Measurements from ENCODE around the gene DUS2.
"Not testable (repeated sequence)": the region's sequence is repeated elsewhere in the genome, so short reads cannot be mapped to it uniquely, and the experiment has no call there.

DUS2 gene

GRCh38 chr16:68084504-68085258 is 61.6 kb downstream of the DUS2 start:
- Mint-ChIP-seq H3K4me1 (ENCODE audit: low read depth) (peaks cover 71% of the 10 kb centered on the region), H3K27me3 (no peaks in the 10 kb centered on the region), H3K4me3 (peak overlapping the region; percentile 85), H3K27ac (peak overlapping the region; percentile 92), H3K36me3 (peaks cover 2% of the 10 kb centered on the region), H3K9me3 (ENCODE audit: low read depth) (no peaks in the 10 kb centered on the region)

GRCh38 chr16:68085259-68086071 is 62.4 kb downstream of the DUS2 start, which contains the start of gene NFATC3:
Gene NFATC3 (plus strand): TSS chr16:68085370. CDS start chr16:68085682, 312 bp downstream.
- H3K4me1 Mint-ChIP-seq (ENCODE audit: low read depth) = peaks cover 71% of the 10 kb centered on the region
- peak within 1 kb of the TSS; percentile 92 for H3K27ac Mint-ChIP-seq
- H3K36me3 Mint-ChIP-seq = peaks cover 2% of the 10 kb centered on the region
- H3K27me3 Mint-ChIP-seq = no peaks in the 10 kb centered on the region
- H3K9me3 Mint-ChIP-seq (ENCODE audit: low read depth) = no peaks in the 10 kb centered on the region
- peak within 1 kb of the TSS; percentile 94 for H3K4me3 Mint-ChIP-seq

- Mint-ChIP-seq H3K9me3 (ENCODE audit: low read depth) (no peaks in the 10 kb centered on the region), H3K4me3 (peak overlapping the region; percentile 94), H3K4me1 (ENCODE audit: low read depth) (peaks cover 70% of the 10 kb centered on the region), H3K36me3 (no peaks in the 10 kb centered on the region), H3K27ac (peak overlapping the region; percentile 86), H3K27me3 (no peaks in the 10 kb centered on the region)
Measured at GRCh38 chr16:68086336-68086841, 63.3 kb downstream of the DUS2 start.

GRCh38 chr16:68086860-68087268 is 63.8 kb downstream of the DUS2 start:
- Mint-ChIP-seq H3K36me3 (no peaks in the 10 kb centered on the region), H3K4me1 (ENCODE audit: low read depth) (peaks cover 70% of the 10 kb centered on the region), H3K27me3 (no peaks in the 10 kb centered on the region), H3K4me3 (peak overlapping the region; percentile 94), H3K27ac (peak overlapping the region; percentile 86), H3K9me3 (ENCODE audit: low read depth) (no peaks in the 10 kb centered on the region)

- peaks cover 68% of the 10 kb centered on the region for H3K4me1 Mint-ChIP-seq (ENCODE audit: low read depth)
- peak overlapping the region; percentile 94 for H3K4me3 Mint-ChIP-seq
- H3K9me3 Mint-ChIP-seq (ENCODE audit: low read depth) = no peaks in the 10 kb centered on the region
- no peaks in the 10 kb centered on the region for H3K27me3 Mint-ChIP-seq
- peak overlapping the region; percentile 82 for H3K27ac Mint-ChIP-seq
- no peaks in the 10 kb centered on the region for H3K36me3 Mint-ChIP-seq
Measured at GRCh38 chr16:68087688-68088087, 64.6 kb downstream of the DUS2 start.

GRCh38 chr16:68088130-68088972 is 65.3 kb downstream of the DUS2 start:
- peaks cover 68% of the 10 kb centered on the region for H3K4me1 Mint-ChIP-seq (ENCODE audit: low read depth)
- H3K27me3 Mint-ChIP-seq = no peaks in the 10 kb centered on the region
- H3K27ac Mint-ChIP-seq = peak overlapping the region; percentile 84
- peak overlapping the region; percentile 94 for H3K4me3 Mint-ChIP-seq
- no peaks in the 10 kb centered on the region for H3K36me3 Mint-ChIP-seq
- no peaks in the 10 kb centered on the region for H3K9me3 Mint-ChIP-seq (ENCODE audit: low read depth)

- Mint-ChIP-seq H3K27me3 (no peaks in the 10 kb centered on the region), H3K4me1 (ENCODE audit: low read depth) (peaks cover 68% of the 10 kb centered on the region), H3K27ac (peak overlapping the region; percentile 84), H3K4me3 (peak overlapping the region; percentile 77), H3K36me3 (no peaks in the 10 kb centered on the region), H3K9me3 (ENCODE audit: low read depth) (no peaks in the 10 kb centered on the region)
Measured at GRCh38 chr16:68089067-68089466, 66.0 kb downstream of the DUS2 start.

GRCh38 chr16:68090130-68090529 is 67.0 kb downstream of the DUS2 start:
- Mint-ChIP-seq H3K4me3 (peak overlapping the region; percentile 77), H3K27ac (peak overlapping the region; percentile 84), H3K9me3 (ENCODE audit: low read depth) (no peaks in the 10 kb centered on the region), H3K4me1 (ENCODE audit: low read depth) (peaks cover 74% of the 10 kb centered on the region), H3K36me3 (no peaks in the 10 kb centered on the region), H3K27me3 (no peaks in the 10 kb centered on the region)

GRCh38 chr16:68090533-68090932 is 67.4 kb downstream of the DUS2 start:
- H3K27me3 Mint-ChIP-seq = no peaks in the 10 kb centered on the region
- peak overlapping the region; percentile 77 for H3K4me3 Mint-ChIP-seq
- peaks cover 77% of the 10 kb centered on the region for H3K4me1 Mint-ChIP-seq (ENCODE audit: low read depth)
- no peaks in the 10 kb centered on the region for H3K36me3 Mint-ChIP-seq
- no peaks in the 10 kb centered on the region for H3K9me3 Mint-ChIP-seq (ENCODE audit: low read depth)
- peak overlapping the region; percentile 84 for H3K27ac Mint-ChIP-seq

- no peaks in the 10 kb centered on the region for H3K27me3 Mint-ChIP-seq
- H3K4me1 Mint-ChIP-seq (ENCODE audit: low read depth) = peaks cover 86% of the 10 kb centered on the region
- no peaks in the 10 kb centered on the region for H3K36me3 Mint-ChIP-seq
- peak overlapping the region; percentile 84 for H3K27ac Mint-ChIP-seq
- peak overlapping the region; percentile 77 for H3K4me3 Mint-ChIP-seq
- no peaks in the 10 kb centered on the region for H3K9me3 Mint-ChIP-seq (ENCODE audit: low read depth)
Measured at GRCh38 chr16:68091380-68092261, 68.5 kb downstream of the DUS2 start.

GRCh38 chr16:68092275-68092674 is 69.2 kb downstream of the DUS2 start:
- Mint-ChIP-seq H3K27ac (peak overlapping the region; percentile 96), H3K4me1 (ENCODE audit: low read depth) (peaks cover 88% of the 10 kb centered on the region), H3K4me3 (peak overlapping the region; percentile 77)
- not testable (repeated sequence) for H3K27me3 Mint-ChIP-seq; H3K36me3 Mint-ChIP-seq; H3K9me3 Mint-ChIP-seq (ENCODE audit: low read depth)

GRCh38 chr16:68093816-68094613 is 70.9 kb downstream of the DUS2 start:
- Mint-ChIP-seq H3K9me3 (ENCODE audit: low read depth) (no peaks in the 10 kb centered on the region), H3K4me3 (peak overlapping the region; percentile 59), H3K27ac (peak overlapping the region; percentile 96), H3K36me3 (no peaks in the 10 kb centered on the region), H3K4me1 (ENCODE audit: low read depth) (peaks cover 92% of the 10 kb centered on the region), H3K27me3 (no peaks in the 10 kb centered on the region)

- H3K27ac Mint-ChIP-seq = peak overlapping the region; percentile 96
- H3K4me3 Mint-ChIP-seq = peak overlapping the region; percentile 59
- no peaks in the 10 kb centered on the region for H3K9me3 Mint-ChIP-seq (ENCODE audit: low read depth)
- H3K4me1 Mint-ChIP-seq (ENCODE audit: low read depth) = peaks cover 88% of the 10 kb centered on the region
- no peaks in the 10 kb centered on the region for H3K27me3 Mint-ChIP-seq
- no peaks in the 10 kb centered on the region for H3K36me3 Mint-ChIP-seq
Measured at GRCh38 chr16:68094614-68094934, 71.5 kb downstream of the DUS2 start.

All from activated naive CD8-positive, alpha-beta T cell (primary cell).